K562 (cell line): Measurements from ENCODE around the gene RNF40. TPM values are rescaled to one million over a fixed set of nuclear protein-coding genes. Genes with fewer than 3 reads are reported as not detected.

Experiments used
- NR2C1 ChIP-seq, 2 experiments: fragments of 450-650 bp; IDR thresholded peaks; 2 replicates each; pipeline ENCODE4 v1.6.1; 2017; ENCODE audit warnings: mild to moderate bottlenecking in 2 of 2, antibody characterized with exemption in 1 of 2, inconsistent platforms in 1 of 2, missing compliant biosample characterization in 1 of 2, missing genetic modification characterization in 1 of 2
- PHF20 ChIP-seq: fragments of 450-650 bp; IDR thresholded peaks from 2 replicates; pipeline ENCODE4 v1.6.1; 2018; ENCODE audit not compliant: partially characterized antibody
- POLR2A ChIP-seq: fragments of 450-650 bp; conservative IDR thresholded peaks from 2 replicates; pipeline ENCODE4 v1.6.1; 2016
- SMARCB1 ChIP-seq: IDR thresholded peaks from 2 replicates; pipeline ENCODE4 v1.6.1; 2011; ENCODE audit warnings: improper control_type of control experiment, low read depth; ENCODE audit not compliant: insufficient read length
- SNIP1 ChIP-seq: fragments of 450-650 bp; IDR thresholded peaks from 2 replicates; pipeline ENCODE4 v1.7.1; 2017; ENCODE audit warnings: low read depth, mild to moderate bottlenecking
- ZNF507 ChIP-seq: conservative IDR thresholded peaks from 2 replicates; pipeline ENCODE4 v1.6.1; 2017; ENCODE audit warnings: missing genetic modification characterization, missing compliant biosample characterization
- polyA plus RNA-seq, 8 experiments: library from polyadenylated mRNA; depleted of rRNA in 4 of 8; stranded (reverse) in 5 of 8; unstranded in 3 of 8; fragments of >200 nt; fragmentation: Nextera tagmentation in 2 of 8; fragmentation: Illumina TruSeq in 1 of 8; extraction: Ambion mirVana in 2 of 8; extraction: Trizol in 1 of 8; gene quantifications; 2 replicates each; pipeline versions ENCODE4 v1.2.1 to v1.2.3, GENCODE V29; 2011 to 2014; ENCODE audit warnings: inconsistent platforms in 1 of 8, missing spikeins in 1 of 8
- total RNA-seq, 7 experiments: library from RNA; depleted of rRNA in 6 of 7; stranded (reverse); fragments of >200 nt in 6 of 7; fragmentation: Illumina TruSeq in 2 of 7; extraction: Trizol in 2 of 7; gene quantifications; 2 replicates each; pipeline versions ENCODE4 v1.2.1 to v1.2.3, GENCODE V29; 2011 to 2021; ENCODE audit warnings: low replicate concordance in 1 of 7
- TF ChIP-seq, protein P1 (sequence below): fragments of 450-650 bp; IDR thresholded peaks from 2 replicates; pipeline ENCODE4 v1.6.1; 2018; ENCODE audit not compliant: partially characterized antibody
- TF ChIP-seq, protein P2 (sequence below): fragments of 450-650 bp; IDR thresholded peaks from 2 replicates; pipeline ENCODE4 v1.6.1; 2018; ENCODE audit warnings: mild to moderate bottlenecking, low read depth; ENCODE audit not compliant: partially characterized antibody
- TF ChIP-seq, protein P3 (sequence below): fragments of 250-450 bp; sonication (Bioruptor Pico); IDR thresholded peaks from 2 replicates; pipeline ENCODE4 v1.8.0; 2022; ENCODE audit warnings: inconsistent platforms

RNF40 gene
- total and polyA plus RNA-seq, 9 of the 15 experiments (the other 6 are each of a cell fraction or from before 2014, with no cell fraction given): 6.2 to 129 (median 81.5) TPM

DNA sequence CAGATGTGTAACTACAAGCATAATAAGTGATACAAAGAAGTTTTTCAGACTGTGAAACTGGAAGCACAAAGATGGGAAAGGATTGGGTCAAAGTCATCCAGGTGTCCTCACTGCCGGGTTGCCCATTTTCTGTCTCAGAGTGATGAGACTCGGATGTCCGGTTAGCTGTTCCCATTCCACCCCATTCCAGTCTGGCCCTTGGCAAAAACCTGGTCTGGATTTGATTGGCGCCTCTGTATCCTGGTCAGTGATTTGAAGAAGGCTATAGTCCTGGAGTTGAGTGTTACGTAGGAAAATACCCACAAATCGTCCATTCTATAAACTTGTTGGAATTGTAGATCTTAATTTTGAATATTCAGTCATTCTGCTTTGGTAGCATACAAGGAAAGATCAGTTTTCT is 33.8 kb upstream of the RNF40 start (continued):
- TF ChIP-seq, protein P1, sequence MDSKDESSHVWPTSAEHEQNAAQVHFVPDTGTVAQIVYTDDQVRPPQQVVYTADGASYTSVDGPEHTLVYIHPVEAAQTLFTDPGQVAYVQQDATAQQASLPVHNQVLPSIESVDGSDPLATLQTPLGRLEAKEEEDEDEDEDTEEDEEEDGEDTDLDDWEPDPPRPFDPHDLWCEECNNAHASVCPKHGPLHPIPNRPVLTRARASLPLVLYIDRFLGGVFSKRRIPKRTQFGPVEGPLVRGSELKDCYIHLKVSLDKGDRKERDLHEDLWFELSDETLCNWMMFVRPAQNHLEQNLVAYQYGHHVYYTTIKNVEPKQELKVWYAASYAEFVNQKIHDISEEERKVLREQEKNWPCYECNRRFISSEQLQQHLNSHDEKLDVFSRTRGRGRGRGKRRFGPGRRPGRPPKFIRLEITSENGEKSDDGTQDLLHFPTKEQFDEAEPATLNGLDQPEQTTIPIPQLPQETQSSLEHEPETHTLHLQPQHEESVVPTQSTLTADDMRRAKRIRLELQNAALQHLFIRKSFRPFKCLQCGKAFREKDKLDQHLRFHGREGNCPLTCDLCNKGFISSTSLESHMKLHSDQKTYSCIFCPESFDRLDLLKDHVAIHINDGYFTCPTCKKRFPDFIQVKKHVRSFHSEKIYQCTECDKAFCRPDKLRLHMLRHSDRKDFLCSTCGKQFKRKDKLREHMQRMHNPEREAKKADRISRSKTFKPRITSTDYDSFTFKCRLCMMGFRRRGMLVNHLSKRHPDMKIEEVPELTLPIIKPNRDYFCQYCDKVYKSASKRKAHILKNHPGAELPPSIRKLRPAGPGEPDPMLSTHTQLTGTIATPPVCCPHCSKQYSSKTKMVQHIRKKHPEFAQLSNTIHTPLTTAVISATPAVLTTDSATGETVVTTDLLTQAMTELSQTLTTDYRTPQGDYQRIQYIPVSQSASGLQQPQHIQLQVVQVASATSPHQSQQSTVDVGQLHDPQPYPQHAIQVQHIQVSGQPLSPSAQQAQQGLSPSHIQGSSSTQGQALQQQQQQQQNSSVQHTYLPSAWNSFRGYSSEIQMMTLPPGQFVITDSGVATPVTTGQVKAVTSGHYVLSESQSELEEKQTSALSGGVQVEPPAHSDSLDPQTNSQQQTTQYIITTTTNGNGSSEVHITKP: no peak
- TF ChIP-seq SNIP1: no peak
- TF ChIP-seq, protein P2, sequence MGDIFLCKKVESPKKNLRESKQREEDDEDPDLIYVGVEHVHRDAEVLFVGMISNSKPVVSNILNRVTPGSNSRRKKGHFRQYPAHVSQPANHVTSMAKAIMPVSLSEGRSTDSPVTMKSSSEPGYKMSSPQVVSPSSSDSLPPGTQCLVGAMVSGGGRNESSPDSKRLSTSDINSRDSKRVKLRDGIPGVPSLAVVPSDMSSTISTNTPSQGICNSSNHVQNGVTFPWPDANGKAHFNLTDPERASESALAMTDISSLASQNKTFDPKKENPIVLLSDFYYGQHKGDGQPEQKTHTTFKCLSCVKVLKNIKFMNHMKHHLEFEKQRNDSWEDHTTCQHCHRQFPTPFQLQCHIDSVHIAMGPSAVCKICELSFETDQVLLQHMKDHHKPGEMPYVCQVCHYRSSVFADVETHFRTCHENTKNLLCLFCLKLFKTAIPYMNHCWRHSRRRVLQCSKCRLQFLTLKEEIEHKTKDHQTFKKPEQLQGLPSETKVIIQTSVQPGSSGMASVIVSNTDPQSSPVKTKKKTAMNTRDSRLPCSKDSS: no peak
- no peak for TF ChIP-seq NR2C1 (IDR thresholded peaks at IDR 0.05)
- TF ChIP-seq NR2C1 (tag; IDR thresholded peaks at IDR 0.05): no peak
- TF ChIP-seq PHF20: no peak
- TF ChIP-seq ZNF507: no peak
- no peak for TF ChIP-seq POLR2A
- TF ChIP-seq, protein P3, sequence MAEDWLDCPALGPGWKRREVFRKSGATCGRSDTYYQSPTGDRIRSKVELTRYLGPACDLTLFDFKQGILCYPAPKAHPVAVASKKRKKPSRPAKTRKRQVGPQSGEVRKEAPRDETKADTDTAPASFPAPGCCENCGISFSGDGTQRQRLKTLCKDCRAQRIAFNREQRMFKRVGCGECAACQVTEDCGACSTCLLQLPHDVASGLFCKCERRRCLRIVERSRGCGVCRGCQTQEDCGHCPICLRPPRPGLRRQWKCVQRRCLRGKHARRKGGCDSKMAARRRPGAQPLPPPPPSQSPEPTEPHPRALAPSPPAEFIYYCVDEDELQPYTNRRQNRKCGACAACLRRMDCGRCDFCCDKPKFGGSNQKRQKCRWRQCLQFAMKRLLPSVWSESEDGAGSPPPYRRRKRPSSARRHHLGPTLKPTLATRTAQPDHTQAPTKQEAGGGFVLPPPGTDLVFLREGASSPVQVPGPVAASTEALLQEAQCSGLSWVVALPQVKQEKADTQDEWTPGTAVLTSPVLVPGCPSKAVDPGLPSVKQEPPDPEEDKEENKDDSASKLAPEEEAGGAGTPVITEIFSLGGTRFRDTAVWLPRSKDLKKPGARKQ (CRISPR knock-in tag): no peak
- TF ChIP-seq SMARCB1: no peak
